HG02798 (cell line): Measurements from ENCODE around the gene PSMA6.
"Not testable (repeated sequence)": the region's sequence is repeated elsewhere in the genome, so short reads cannot be mapped to it uniquely, and the experiment has no call there.

Source experiments
- ATAC-seq: cut with Tn5 transposase; IDR thresholded peaks from one replicate; pipeline ENCODE4 v1.9.1; 2021; ENCODE audit warnings: mild to moderate bottlenecking; ENCODE audit not compliant: unreplicated experiment, poor library complexity

Gene PSMA6

GRCh38 chr14:35292051-35292769, at the start of gene PSMA6:
TSS of gene PSMA6 (plus strand) at chr14:35292382. CDS start at chr14:35292477, 95 bp downstream.
- peak; percentile 94 for ATAC-seq

DNA sequence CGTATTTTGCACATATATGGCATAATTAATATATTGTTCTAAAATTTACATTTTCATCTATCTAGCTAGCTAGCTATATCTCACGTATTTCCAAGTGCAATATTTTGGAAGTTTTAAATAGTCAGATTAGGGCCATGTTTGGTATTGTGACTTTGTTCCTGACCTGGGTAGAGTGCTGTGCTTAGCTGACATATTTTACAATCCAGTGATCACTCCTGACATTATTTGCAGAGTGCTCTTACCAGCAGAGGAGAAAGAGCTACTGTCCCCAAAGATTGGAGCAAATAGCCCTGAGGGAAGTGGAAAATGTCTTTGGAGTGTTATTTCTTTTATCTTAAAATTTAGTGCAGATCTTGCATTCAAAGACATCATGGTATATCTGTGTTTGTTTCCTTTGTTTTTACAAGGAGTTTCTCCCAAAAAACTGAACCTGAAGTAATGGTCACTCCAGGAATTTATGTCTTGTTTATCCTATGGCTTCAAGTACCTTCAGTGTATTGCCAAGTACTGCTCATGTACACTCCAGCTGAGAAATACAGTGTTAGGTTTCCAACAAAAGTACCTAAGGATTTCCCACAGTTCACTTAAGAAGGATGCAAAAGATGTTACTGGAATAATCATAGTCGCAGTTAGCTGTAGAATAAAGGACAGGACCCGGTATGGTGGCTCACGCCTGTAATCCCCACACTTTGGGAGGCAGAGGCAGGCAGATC, 49.4 kb upstream of the PSMA6 start:
- no peak for ATAC-seq

GRCh38 chr14:35243956-35244355, 48.2 kb upstream of the PSMA6 start:
- no peak for ATAC-seq

DNA sequence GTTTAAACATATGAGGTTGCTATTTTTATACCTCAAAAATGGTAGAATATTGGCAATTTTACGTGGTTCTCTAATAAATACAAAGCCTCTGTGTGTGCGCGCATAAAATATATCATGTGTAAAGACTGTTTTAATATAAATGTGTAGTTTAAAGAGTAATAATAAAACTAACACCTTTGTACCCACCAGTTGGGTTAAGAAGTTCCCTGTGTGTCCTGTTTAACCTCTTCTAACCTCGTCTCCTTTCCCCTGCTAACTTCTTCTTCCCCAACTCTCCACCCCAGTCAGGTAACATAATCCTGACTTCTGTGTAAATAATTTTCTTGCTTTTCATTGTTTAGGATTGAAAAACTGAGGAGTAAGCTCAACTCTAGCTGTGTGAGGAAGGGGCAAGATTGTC, 47.6 kb upstream of the PSMA6 start:
- ATAC-seq = no peak

DNA sequence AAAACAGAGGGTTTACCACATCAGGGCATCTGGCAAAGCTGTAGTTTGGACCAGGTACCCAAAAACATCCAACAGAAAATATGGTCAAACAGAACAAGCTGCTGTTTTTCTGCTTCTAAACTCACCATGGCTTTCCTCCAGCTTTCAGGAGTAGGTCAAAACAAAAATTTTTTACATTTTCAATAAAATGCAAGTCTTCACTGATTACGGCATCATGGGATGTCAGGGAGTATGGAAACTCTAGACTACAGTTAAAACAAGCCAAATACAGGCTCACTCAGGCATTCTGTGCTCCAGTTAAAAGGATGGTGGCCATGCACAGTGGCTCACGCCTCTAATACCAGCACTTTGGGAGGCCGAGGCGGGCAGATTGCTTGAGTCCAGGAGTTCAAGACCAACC, 47.1 kb upstream of the PSMA6 start:
- ATAC-seq = no peak

DNA sequence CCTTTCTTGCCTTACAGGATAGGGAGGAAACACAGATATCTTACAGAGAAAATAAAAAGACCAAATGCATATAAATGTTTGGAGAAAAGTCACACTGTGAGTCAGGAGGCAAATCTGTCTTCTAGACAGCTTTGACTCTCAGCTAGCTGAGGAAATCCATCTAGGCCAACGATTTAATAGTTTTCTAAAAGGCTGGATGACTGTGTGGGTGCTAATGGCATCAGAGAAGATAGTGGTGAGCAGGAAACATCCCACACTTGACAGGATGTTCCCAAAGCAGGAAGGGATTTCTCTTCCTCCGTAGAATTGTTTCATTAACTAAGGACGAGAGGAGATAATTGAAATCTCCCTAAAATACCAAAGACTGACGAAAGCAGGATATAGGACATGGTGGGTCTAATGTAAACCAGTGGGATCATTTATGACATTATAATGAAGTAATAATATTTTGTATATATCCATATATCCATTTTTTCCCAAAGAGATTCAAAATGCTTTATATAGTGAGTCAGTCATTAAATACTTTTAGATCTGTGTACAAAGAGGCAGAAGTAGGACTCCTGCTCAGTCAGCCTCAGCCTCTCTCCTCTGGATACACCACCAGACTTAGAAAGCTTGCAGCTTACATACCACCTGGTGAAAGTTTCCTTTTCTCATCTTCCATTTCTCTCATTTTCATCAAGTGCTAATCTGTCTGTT, 44.3 kb upstream of the PSMA6 start:
- no peak for ATAC-seq

- no peak for ATAC-seq
Measured at GRCh38 chr14:35248476-35248788, 43.8 kb upstream of the PSMA6 start.

GRCh38 chr14:35250319-35250718, 41.9 kb upstream of the PSMA6 start:
- ATAC-seq = no peak

- no peak for ATAC-seq
Measured at GRCh38 chr14:35252451-35252868, 39.7 kb upstream of the PSMA6 start.

DNA sequence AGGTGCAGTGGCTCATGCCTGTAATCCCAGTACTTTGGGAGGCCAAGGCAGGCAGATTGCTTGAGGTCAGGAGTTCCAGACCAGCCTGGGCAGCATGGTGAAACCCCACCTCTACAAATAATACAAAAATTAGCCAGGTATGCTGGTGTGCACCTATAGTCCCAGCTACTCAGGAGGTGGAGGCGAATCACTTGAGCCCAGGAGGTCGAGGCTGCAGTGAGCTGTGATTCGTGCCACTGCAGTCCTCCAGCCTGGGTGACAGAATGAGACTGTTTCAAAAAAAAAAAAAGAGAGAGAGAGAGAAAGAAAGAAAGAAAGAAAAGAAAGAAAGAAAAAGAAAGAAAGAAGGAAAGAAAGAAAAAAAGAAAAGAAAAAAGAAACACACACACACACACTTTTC, 39.1 kb upstream of the PSMA6 start:
- not testable (repeated sequence) for ATAC-seq

DNA sequence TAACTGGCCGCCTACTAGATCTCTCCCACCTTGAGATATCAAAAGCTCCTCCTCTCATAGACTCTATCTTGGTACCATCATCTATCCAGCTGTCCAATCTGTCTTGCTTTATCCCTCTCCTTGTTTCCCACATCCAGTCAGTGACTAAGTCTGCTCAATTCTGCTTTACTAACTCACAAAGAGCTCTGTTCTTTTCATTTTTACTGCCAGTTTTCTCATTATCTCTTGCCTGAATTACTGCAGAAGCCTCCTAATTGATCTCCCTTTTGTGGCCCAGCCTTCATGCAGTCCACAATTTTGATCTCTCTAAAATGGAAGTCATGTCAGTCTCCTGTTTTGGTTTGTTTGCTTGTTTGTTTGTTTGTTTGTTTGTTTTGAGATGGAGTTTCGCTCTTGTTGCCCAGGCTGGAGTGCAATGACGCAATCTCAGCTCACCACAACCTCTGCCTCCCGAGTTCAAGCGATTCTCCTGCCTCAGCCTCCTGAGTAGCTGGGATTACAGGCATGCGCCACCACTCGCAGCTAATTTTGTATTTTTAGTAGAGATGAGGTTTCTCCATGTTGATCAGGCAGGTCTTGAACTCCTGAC, 38.1 kb upstream of the PSMA6 start:
- ATAC-seq = not testable (repeated sequence)

GRCh38 chr14:35254736-35255135, 37.4 kb upstream of the PSMA6 start:
- no peak for ATAC-seq

- ATAC-seq = no peak
Measured at GRCh38 chr14:35255711-35256110, 36.5 kb upstream of the PSMA6 start.

GRCh38 chr14:35257809-35258208, 34.4 kb upstream of the PSMA6 start:
- ATAC-seq = no peak

GRCh38 chr14:35258420-35258819, 33.8 kb upstream of the PSMA6 start:
- no peak for ATAC-seq

- ATAC-seq = no peak
Measured at GRCh38 chr14:35261774-35262173, 30.4 kb upstream of the PSMA6 start.

- ATAC-seq = no peak
Measured at GRCh38 chr14:35262436-35262835, 29.7 kb upstream of the PSMA6 start.

GRCh38 chr14:35268946-35269345, 23.2 kb upstream of the PSMA6 start:
- no peak for ATAC-seq

DNA sequence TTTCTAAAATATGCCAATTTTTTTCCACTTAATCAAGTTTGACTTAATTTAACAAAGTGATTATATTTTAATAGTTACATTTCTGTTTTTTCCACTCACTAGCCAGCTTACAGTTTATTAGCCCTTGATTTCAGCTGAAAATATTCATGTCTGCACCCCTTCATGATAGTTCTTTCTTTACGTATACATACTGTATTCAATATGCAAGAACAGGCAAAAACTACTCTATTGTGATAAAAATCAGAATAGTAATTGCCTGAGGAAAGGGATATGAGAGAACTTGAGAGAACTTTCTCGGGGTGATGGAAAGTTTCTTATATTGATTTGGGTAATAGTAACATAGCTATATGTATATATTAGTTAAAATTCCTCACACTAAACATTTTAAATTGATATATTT, 17.4 kb upstream of the PSMA6 start:
- ATAC-seq = no peak

DNA sequence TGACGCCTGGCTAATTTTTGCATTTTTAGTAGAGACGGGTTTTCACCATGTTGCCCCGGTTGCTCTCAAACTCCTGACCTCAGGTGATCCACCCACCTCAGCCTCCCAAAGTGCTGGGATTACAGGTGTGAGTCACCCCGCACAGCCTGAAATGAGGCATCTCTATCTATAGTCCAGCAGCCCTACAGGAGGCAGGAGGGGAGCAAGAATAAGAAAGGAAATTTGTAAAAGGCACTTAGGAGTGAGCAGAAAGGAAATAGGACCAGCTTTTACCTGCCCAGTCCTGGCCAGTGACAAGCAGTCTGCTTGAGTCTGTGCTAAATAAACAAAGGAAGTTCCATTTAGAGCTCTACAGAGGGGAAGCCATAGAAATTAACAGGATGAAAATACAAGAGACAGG, 15.0 kb upstream of the PSMA6 start:
- ATAC-seq = no peak

DNA sequence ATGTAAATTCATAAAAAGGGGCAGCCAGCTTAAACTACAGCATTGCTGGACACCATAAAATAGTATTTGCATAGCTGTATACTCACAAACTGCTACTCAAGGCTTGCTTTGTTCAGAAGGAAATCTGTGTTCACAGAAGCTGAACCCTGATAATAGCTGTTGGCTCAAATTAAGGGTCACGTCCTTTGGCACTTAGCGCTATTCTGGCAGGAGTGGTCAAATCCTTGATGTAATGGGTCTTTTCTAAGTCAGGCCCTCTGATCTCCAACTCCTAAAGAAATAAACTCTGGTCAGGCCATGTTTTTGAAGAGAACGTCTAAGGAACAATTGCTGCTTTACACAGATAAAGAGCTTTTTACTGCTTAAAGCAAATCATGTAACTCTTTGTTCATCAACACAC, 12.8 kb upstream of the PSMA6 start:
- ATAC-seq = no peak
